ENCODE measurements around the gene PTK7.

DNA sequence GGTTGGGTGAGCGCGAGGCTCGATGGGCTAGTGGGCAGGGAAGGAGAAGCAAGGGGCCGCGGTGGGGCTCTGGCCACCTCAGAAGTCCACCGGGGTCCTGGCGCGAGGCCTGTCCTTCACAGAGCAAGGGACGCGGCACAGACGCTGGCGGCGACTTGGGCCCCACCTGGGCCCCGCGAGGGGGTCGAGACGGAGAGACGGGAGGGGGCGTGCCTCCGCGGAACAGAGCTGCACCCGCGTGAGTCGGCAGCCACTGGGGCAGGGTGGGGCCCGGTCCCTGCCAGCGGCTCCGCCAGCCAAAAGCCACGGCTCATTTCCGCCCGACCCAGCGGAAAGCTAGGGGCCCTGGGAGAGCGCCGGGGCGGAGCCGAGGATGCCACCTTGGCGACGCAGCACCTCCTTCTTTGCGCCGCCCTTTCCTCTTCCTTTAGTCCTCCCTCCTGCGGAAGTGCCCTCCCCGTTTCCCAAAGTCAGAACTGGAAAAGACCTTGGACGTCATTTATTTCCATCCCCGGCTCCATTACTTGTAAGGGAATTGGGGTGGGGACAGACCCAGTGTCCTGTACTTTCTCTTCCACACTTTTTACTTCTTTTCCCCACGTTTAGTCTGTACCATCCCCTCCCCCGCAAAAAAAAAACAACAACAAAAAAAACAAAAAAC, 22.4 kb upstream of the PTK7 start, which contains the start of gene CUL7:
- TF ChIP-seq, protein P1, sequence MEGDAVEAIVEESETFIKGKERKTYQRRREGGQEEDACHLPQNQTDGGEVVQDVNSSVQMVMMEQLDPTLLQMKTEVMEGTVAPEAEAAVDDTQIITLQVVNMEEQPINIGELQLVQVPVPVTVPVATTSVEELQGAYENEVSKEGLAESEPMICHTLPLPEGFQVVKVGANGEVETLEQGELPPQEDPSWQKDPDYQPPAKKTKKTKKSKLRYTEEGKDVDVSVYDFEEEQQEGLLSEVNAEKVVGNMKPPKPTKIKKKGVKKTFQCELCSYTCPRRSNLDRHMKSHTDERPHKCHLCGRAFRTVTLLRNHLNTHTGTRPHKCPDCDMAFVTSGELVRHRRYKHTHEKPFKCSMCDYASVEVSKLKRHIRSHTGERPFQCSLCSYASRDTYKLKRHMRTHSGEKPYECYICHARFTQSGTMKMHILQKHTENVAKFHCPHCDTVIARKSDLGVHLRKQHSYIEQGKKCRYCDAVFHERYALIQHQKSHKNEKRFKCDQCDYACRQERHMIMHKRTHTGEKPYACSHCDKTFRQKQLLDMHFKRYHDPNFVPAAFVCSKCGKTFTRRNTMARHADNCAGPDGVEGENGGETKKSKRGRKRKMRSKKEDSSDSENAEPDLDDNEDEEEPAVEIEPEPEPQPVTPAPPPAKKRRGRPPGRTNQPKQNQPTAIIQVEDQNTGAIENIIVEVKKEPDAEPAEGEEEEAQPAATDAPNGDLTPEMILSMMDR (IDR thresholded peaks at IDR 0.05; ENCODE audit: low read depth, low read length) = no peak
- no peak for TF ChIP-seq EZH2phosphoT487 (IDR thresholded peaks at IDR 0.05; ENCODE audit: low read depth)
